Suprapubic skin (tissue), 4 donors: ENCODE data around the gene FAM199X. TPM values are rescaled to one million over a fixed set of nuclear protein-coding genes. Genes with fewer than 3 reads are reported as not detected.

Source experiments
- DNase-seq, 2 donors: peaks; one replicate each; pipeline ENCODE4 v3.0.0-alpha.2; 2019; ENCODE audit warnings: low spot score in 2 of 2
- H3K27ac ChIP-seq: fragments of 200-600 bp; sonication (generic); one replicate; pipeline ENCODE4 v1.5.1; 2019
- H3K27me3 ChIP-seq: fragments of 200-600 bp; sonication (generic); one replicate; pipeline ENCODE4 v1.5.1; 2019
- H3K36me3 ChIP-seq: fragments of 200-600 bp; sonication (generic); one replicate; pipeline ENCODE4 v1.5.1; 2019
- H3K4me1 ChIP-seq: fragments of 200-600 bp; sonication (generic); one replicate; pipeline ENCODE4 v1.5.1; 2019
- H3K4me3 ChIP-seq: fragments of 200-600 bp; sonication (generic); one replicate; pipeline ENCODE4 v1.5.1; 2019; ENCODE audit warnings: mild to moderate bottlenecking
- H3K9me3 ChIP-seq: fragments of 200-600 bp; sonication (generic); one replicate; pipeline ENCODE4 v1.5.1; 2019
- EP300 ChIP-seq: sonication (generic); formaldehyde crosslinking; IDR thresholded peaks from one replicate; pipeline ENCODE4 v1.6.1; 2017; ENCODE audit warnings: antibody characterized with exemption
- POLR2A ChIP-seq, 2 donors: fragments of 450-650 bp; IDR thresholded peaks; one replicate each; pipeline ENCODE4 v1.6.1; 2017; ENCODE audit warnings: antibody characterized with exemption in 2 of 2, mild to moderate bottlenecking in 2 of 2, moderate library complexity in 2 of 2
- POLR2AphosphoS5 ChIP-seq, 3 donors: sonication (generic); formaldehyde crosslinking; IDR thresholded peaks; one replicate each; pipeline ENCODE4 v1.6.1; 2017; ENCODE audit warnings: antibody characterized with exemption in 3 of 3
- WGBS: methylation state at CpG from one replicate; pipeline ENCODE4 v1.1.5; 2018; 5-methylcytosine and 5-hydroxymethylcytosine counted together
- total RNA-seq, 4 donors: library from RNA; depleted of rRNA; stranded (reverse); fragments of >200 nt; gene quantifications; one replicate each; pipeline ENCODE4 v1.1.0, GENCODE V29; 2016
- TF ChIP-seq, protein P1 (sequence below), 2 donors: fragments of 200-600 bp in 1 of 2; fragments of 450-650 bp in 1 of 2; sonication (generic) in 1 of 2; IDR thresholded peaks; one replicate each; pipeline ENCODE4 v1.5.1; 2016 to 2019; ENCODE audit warnings: antibody characterized with exemption in 2 of 2, mild to moderate bottlenecking in 1 of 2, moderate library complexity in 1 of 2

The FAM199X gene
- total RNA-seq, 4 donors from 2014 or later: 10.7 to 18.3 (median 16.9) TPM

DNA sequence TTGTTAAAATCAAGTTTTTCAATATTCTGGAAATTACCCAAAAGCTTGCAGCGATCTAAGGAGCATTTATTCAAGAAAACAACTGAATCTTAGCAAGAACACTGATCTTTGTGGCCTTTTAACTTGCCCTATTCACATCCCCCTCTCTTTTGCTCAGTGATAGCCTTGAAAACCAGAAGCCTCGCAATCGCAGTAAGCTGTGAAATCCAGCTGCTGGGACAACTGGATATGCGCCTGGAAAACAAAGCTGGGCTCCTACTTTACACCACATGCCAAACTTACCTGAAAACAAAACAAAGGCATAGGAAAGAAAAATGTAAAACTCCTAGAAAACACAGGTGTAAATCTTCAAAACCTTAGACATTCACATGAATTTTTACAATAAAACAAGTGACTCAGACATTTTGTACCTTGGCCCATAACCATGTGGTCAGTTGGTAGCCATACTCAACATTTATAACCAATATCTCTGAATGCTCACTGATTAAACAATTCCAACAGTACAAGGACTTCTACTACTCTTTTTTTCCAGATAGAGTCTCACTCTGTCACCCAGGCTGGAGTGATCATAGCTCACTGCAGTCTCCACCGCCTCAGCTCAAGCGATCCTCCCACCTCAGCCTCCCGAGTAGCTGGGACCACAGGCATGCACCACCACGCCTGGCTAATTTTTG, 25.0 kb upstream of the FAM199X start:
- WGBS: 84% methylated on average over 8 of the region's 8 CpGs
- TF ChIP-seq, protein P1, sequence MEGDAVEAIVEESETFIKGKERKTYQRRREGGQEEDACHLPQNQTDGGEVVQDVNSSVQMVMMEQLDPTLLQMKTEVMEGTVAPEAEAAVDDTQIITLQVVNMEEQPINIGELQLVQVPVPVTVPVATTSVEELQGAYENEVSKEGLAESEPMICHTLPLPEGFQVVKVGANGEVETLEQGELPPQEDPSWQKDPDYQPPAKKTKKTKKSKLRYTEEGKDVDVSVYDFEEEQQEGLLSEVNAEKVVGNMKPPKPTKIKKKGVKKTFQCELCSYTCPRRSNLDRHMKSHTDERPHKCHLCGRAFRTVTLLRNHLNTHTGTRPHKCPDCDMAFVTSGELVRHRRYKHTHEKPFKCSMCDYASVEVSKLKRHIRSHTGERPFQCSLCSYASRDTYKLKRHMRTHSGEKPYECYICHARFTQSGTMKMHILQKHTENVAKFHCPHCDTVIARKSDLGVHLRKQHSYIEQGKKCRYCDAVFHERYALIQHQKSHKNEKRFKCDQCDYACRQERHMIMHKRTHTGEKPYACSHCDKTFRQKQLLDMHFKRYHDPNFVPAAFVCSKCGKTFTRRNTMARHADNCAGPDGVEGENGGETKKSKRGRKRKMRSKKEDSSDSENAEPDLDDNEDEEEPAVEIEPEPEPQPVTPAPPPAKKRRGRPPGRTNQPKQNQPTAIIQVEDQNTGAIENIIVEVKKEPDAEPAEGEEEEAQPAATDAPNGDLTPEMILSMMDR (IDR thresholded peaks at IDR 0.05): no peak
- TF ChIP-seq EP300 (no peak), POLR2AphosphoS5 (IDR thresholded peaks at IDR 0.05) (no peak), POLR2A (IDR thresholded peaks at IDR 0.05) (no peak)
- no peak overlapping the region for H3K27ac ChIP-seq
- no peak overlapping the region for H3K4me3 ChIP-seq
- H3K27me3 ChIP-seq: no peaks in the 10 kb centered on the region
- H3K36me3 ChIP-seq: no peaks in the 10 kb centered on the region
- no peak for DNase-seq
- no peaks in the 10 kb centered on the region for H3K9me3 ChIP-seq
- no peaks in the 10 kb centered on the region for H3K4me1 ChIP-seq

GRCh38 chrX:104151037-104151436, 15.2 kb upstream of the FAM199X start:
- H3K27me3 ChIP-seq: no peaks in the 10 kb centered on the region
- WGBS: 19% methylated on average over 1 of the region's 1 CpG
- H3K4me1 ChIP-seq: peaks cover 8% of the 10 kb centered on the region
- H3K27ac ChIP-seq: no peak overlapping the region
- no peaks in the 10 kb centered on the region for H3K36me3 ChIP-seq
- no peak overlapping the region for H3K4me3 ChIP-seq
- no peaks in the 10 kb centered on the region for H3K9me3 ChIP-seq
- DNase-seq: no peak
- TF ChIP-seq EP300 (no peak), POLR2A (IDR thresholded peaks at IDR 0.05) (no peak), POLR2AphosphoS5 (IDR thresholded peaks at IDR 0.05) (no peak)
- TF ChIP-seq, protein P1 (IDR thresholded peaks at IDR 0.05): no peak

GRCh38 chrX:104156630-104157529, 9.4 kb upstream of the FAM199X start, which contains the start of gene SLC25A53:
TSS of gene SLC25A53 (minus strand) at chrX:104157009. CDS start at chrX:104105257, 51,752 bp downstream.
- WGBS: 44% methylated on average over 44 of the region's 44 CpGs
- Histone ChIP-seq H3K4me1 (peaks cover 9% of the 10 kb centered on the region), H3K4me3 (peak within 1 kb of the TSS; percentile 55), H3K27me3 (no peaks in the 10 kb centered on the region), H3K27ac (peak within 1 kb of the TSS; percentile 92), H3K36me3 (no peaks in the 10 kb centered on the region), H3K9me3 (no peaks in the 10 kb centered on the region)
- peak; percentile 86 to 87 for DNase-seq
- TF ChIP-seq POLR2AphosphoS5 (IDR thresholded peaks at IDR 0.05): peak in 2 of 3 donors; percentile 41 to 72
- peak in 1 of 2 donors; percentile 28 for TF ChIP-seq POLR2A (IDR thresholded peaks at IDR 0.05)
- TF ChIP-seq EP300: no peak

DNA sequence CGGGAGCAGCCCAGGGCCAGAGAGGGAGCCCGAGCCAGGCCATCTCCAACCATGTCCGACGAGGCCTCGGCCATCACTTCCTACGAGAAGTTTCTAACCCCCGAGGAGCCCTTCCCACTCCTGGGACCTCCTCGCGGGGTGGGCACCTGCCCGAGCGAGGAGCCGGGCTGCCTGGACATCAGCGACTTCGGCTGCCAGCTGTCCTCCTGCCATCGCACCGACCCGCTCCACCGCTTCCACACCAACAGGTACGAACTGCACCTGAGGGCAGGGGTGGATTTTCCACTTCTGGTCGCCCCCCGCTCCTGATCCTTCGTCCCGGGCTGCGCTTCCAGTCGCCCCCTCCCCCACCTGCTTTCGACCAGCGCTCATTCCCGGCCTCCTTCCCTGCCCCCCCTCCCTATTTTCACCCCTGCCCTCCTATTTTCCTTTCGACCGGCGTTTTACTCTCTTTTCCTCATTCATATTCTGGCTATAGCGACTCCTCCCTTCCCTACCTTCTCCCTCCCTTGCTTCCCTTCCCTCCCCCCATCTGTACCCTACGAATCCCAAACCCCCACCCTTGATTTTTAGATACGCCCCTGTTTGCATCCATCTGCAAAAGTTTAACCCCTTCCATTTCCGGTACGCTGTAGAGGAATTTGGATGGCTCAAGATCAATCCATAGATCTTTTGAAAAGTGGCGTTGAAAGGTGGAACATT, 633 bp downstream of the FAM199X start:
- TF ChIP-seq, protein P1 (IDR thresholded peaks at IDR 0.05): no peak
- TF ChIP-seq POLR2A (IDR thresholded peaks at IDR 0.05): no peak
- TF ChIP-seq EP300: no peak
- TF ChIP-seq POLR2AphosphoS5 (IDR thresholded peaks at IDR 0.05): no peak
- Histone ChIP-seq H3K27ac (peak overlapping the region; percentile 81), H3K4me1 (peaks cover 23% of the 10 kb centered on the region), H3K4me3 (peak overlapping the region; percentile 79), H3K36me3 (no peaks in the 10 kb centered on the region), H3K9me3 (no peaks in the 10 kb centered on the region), H3K27me3 (no peaks in the 10 kb centered on the region)
- 19% methylated on average over 28 of the region's 37 CpGs for WGBS
- no peak for DNase-seq

- no peak for DNase-seq
- Histone ChIP-seq H3K36me3 (no peaks in the 10 kb centered on the region), H3K9me3 (no peaks in the 10 kb centered on the region), H3K4me3 (no peak overlapping the region), H3K4me1 (peaks cover 26% of the 10 kb centered on the region), H3K27me3 (no peaks in the 10 kb centered on the region), H3K27ac (no peak overlapping the region)
- TF ChIP-seq POLR2A (IDR thresholded peaks at IDR 0.05): no peak
- no peak for TF ChIP-seq EP300
- TF ChIP-seq, protein P1 (IDR thresholded peaks at IDR 0.05): no peak
- no peak for TF ChIP-seq POLR2AphosphoS5 (IDR thresholded peaks at IDR 0.05)
- WGBS: 19% methylated on average over 1 of the region's 1 CpG
Measured at GRCh38 chrX:104168127-104168526, 1.9 kb downstream of the FAM199X start.
